HCT116 (cell line): ENCODE measurements around the gene CTCFL. TPM values are rescaled to one million over a fixed set of nuclear protein-coding genes. Genes with fewer than 3 reads are reported as not detected.

Experiments used
- ATAC-seq: fragments of 200-7000 bp; cut with Tn5 transposase; 2 replicates; pipeline ENCODE4 v1.9.1; 2020; ENCODE audit warnings: mild to moderate bottlenecking, moderate library complexity
- BruUV-seq: library from RNA; stranded (reverse); fragments of 400-500 nt; replicated peaks from 2 replicates; lab custom pipeline; 2021; lab: Mats Ljungman, UMichigan
- CTCF ChIA-PET: fragments of 300-600 bp; sonication (Branson Sonifier 250); formaldehyde crosslinking; loops from one replicate; lab custom pipeline; 2021; ENCODE audit warnings: antibody characterized with exemption; lab: Charles Lee
- POLR2A ChIA-PET: fragments of 300-600, 350-600 bp; sonication (Branson Sonifier 250); formaldehyde crosslinking; loops from one replicate; lab custom pipeline; 2021; ENCODE audit warnings: antibody characterized with exemption; lab: Charles Lee
- RAD21 ChIA-PET, 2 experiments: fragments of 300-600 bp; sonication (Branson Sonifier 250); formaldehyde crosslinking; loops; one replicate each; lab custom pipeline; 2023; ENCODE audit warnings: low total read pairs in 2 of 2; ENCODE audit not compliant: uncharacterized antibody in 2 of 2, unreplicated experiment in 2 of 2, low non-redundant PET in 1 of 2; lab: Charles Lee
- DNase-seq: peaks from one replicate; pipeline ENCODE4 v3.0.0-alpha.2; 2010; ENCODE audit warnings: low read depth, low spot score
- H2AFZ ChIP-seq: fragments of 200-600 bp; shearing (Covaris generic), sonication (generic); 2 replicates; pipeline ENCODE4 v1.6.1; 2017; ENCODE audit warnings: low read depth, mixed run types, mixed read lengths, antibody characterized with exemption, low read length; ENCODE audit not compliant: poor library complexity, severe bottlenecking
- H3K27ac ChIP-seq: 2 replicates; pipeline ENCODE4 v1.5.1; 2012; ENCODE audit warnings: low read depth, low read length
- H3K27me3 ChIP-seq: fragments of 200-600 bp; sonication (generic); 2 replicates; pipeline ENCODE4 v1.6.1; 2016; ENCODE audit warnings: mixed run types, low read length, mixed read lengths; ENCODE audit not compliant: insufficient read depth
- H3K36me3 ChIP-seq, 2 experiments: fragments of 200-500 bp in 1 of 2; fragments of 200-600 bp in 1 of 2; sonication (Bioruptor generic) in 1 of 2; sonication (generic) in 1 of 2; 2 replicates each; pipeline versions ENCODE4 v1.5.1 to v1.6.1; 2014 to 2016; ENCODE audit warnings: low read length in 2 of 2, inconsistent platforms in 1 of 2, mixed read lengths in 1 of 2, mixed run types in 1 of 2; ENCODE audit not compliant: insufficient read depth in 2 of 2, control insufficient read depth in 1 of 2
- H3K4me1 ChIP-seq, 2 experiments: fragments of 200-600 bp in 1 of 2; sonication (generic) in 1 of 2; 2 replicates each; pipeline versions ENCODE4 v1.5.1 to v1.6.1; 2012 to 2017; ENCODE audit warnings: low read length in 2 of 2, inconsistent platforms in 1 of 2, mild to moderate bottlenecking in 1 of 2, mixed read lengths in 1 of 2, mixed run types in 1 of 2, moderate library complexity in 1 of 2; ENCODE audit not compliant: insufficient read depth in 2 of 2, control insufficient read depth in 1 of 2
- H3K4me2 ChIP-seq: fragments of 200-600 bp; sonication (generic); 2 replicates; pipeline ENCODE4 v1.6.1; 2017; ENCODE audit warnings: mixed run types, low read length, mixed read lengths
- H3K4me3 ChIP-seq, 2 experiments: fragments of 200-600 bp in 1 of 2; sonication (generic) in 1 of 2; replicated peaks in 1 of 2; 2 replicates each; pipeline ENCODE4 v1.5.1; 2011 to 2016; ENCODE audit warnings: low read length in 2 of 2, control low read depth in 1 of 2, low read depth in 1 of 2, mild to moderate bottlenecking in 1 of 2, mixed read lengths in 1 of 2, mixed run types in 1 of 2
- H3K79me2 ChIP-seq: fragments of 200-600 bp; sonication (generic); 2 replicates; pipeline ENCODE4 v1.6.1; 2017; ENCODE audit warnings: mild to moderate bottlenecking, mixed run types, low read length, moderate library complexity, mixed read lengths; ENCODE audit not compliant: insufficient read depth
- H3K9ac ChIP-seq: fragments of 200-600 bp; sonication (generic); 2 replicates; pipeline ENCODE4 v1.6.1; 2016; ENCODE audit warnings: low read length, mixed read lengths
- H3K9me2 ChIP-seq: fragments of 200-600 bp; sonication (generic), shearing (Covaris generic); 2 replicates; pipeline ENCODE4 v1.6.1; 2017; ENCODE audit warnings: mixed run types, mild to moderate bottlenecking, moderate library complexity; ENCODE audit not compliant: insufficient read depth
- H3K9me3 ChIP-seq, 2 experiments: fragments of 200-500 bp in 1 of 2; fragments of 200-600 bp in 1 of 2; sonication (Bioruptor generic) in 1 of 2; sonication (generic) in 1 of 2; 2 replicates each; pipeline ENCODE4 v1.6.1; 2014 to 2017; ENCODE audit warnings: low read length in 2 of 2, mixed read lengths in 2 of 2, inconsistent platforms in 1 of 2, low read depth in 1 of 2, mild to moderate bottlenecking in 1 of 2, mixed run types in 1 of 2, moderate library complexity in 1 of 2; ENCODE audit not compliant: control insufficient read depth in 1 of 2, insufficient read depth in 1 of 2
- H4K20me1 ChIP-seq: fragments of 200-600 bp; sonication (generic), shearing (Covaris generic); 2 replicates; pipeline ENCODE4 v1.6.1; 2017; ENCODE audit warnings: mixed run types, mild to moderate bottlenecking, moderate library complexity; ENCODE audit not compliant: insufficient read depth
- CBX3 ChIP-seq: IDR thresholded peaks from 2 replicates; pipeline ENCODE4 v1.6.1; 2012; ENCODE audit warnings: low read depth
- EGR1 ChIP-seq: IDR thresholded peaks from 2 replicates; pipeline ENCODE4 v1.6.1; 2012; ENCODE audit warnings: low read depth
- EZH2 ChIP-seq: fragments of 200-600 bp; sonication (generic); IDR thresholded peaks from 2 replicates; pipeline ENCODE4 v1.6.1; 2017; ENCODE audit warnings: antibody characterized with exemption, mixed run types
- EZH2phosphoT487 ChIP-seq: fragments of 200-600 bp; IDR thresholded peaks from 2 replicates; pipeline ENCODE4 v1.6.1; 2018; ENCODE audit warnings: antibody characterized with exemption, borderline replicate concordance
- JUND ChIP-seq: IDR thresholded peaks from 2 replicates; pipeline ENCODE4 v1.6.1; 2012
- POLR2AphosphoS5 ChIP-seq: IDR thresholded peaks from 2 replicates; pipeline ENCODE4 v1.6.1; 2011; ENCODE audit warnings: mild to moderate bottlenecking, low read depth, low read length, moderate library complexity
- RAD21 ChIP-seq: IDR thresholded peaks from 2 replicates; pipeline ENCODE4 v1.6.1; 2012; ENCODE audit warnings: low read depth, mild to moderate bottlenecking
- REST ChIP-seq: IDR thresholded peaks from 2 replicates; pipeline ENCODE4 v1.6.1; 2012; ENCODE audit warnings: low read depth
- ZNF274 ChIP-seq: fragments of 200-500 bp; sonication (Bioruptor generic); IDR thresholded peaks from 2 replicates; pipeline ENCODE4 v1.6.1; 2014; ENCODE audit warnings: mild to moderate bottlenecking, low read depth, low read length, inconsistent platforms
- intact Hi-C: fragments of 100-400 bp; cut with micrococcal nuclease; formaldehyde crosslinking; loops from 2 replicates; pipeline ENCODE4 v1.10.0; 2022
- total RNA-seq: library from RNA; stranded (reverse); gene quantifications from one replicate; pipeline ENCODE4 v1.2.1, GENCODE V29; 2021; ENCODE audit not compliant: unreplicated experiment
- TF ChIP-seq, protein P1 (sequence below), 3 experiments: fragments of 200-600 bp in 1 of 3; sonication (generic) in 1 of 3; IDR thresholded peaks in 2 of 3; conservative IDR thresholded peaks in 1 of 3; 2 replicates each; pipeline ENCODE4 v1.5.1; 2012 to 2017; ENCODE audit warnings: low read depth in 2 of 3, low read length in 2 of 3, antibody characterized with exemption in 1 of 3, borderline replicate concordance in 1 of 3, control low read depth in 1 of 3, mild to moderate bottlenecking in 1 of 3, mixed read lengths in 1 of 3, mixed run types in 1 of 3, moderate library complexity in 1 of 3; ENCODE audit not compliant: insufficient read depth in 1 of 3
- TF ChIP-seq, protein P2 (sequence below): IDR thresholded peaks from 2 replicates; pipeline ENCODE4 v1.6.1; 2012

Gene CTCFL
- total RNA-seq, 1 experiment from 2014 or later: 0.34 TPM

GRCh38 chr20:57509665-57510237 lies 15.2 kb downstream of the CTCFL start:
- no peaks in the 10 kb centered on the region for H3K27me3 ChIP-seq
- no peaks in the 10 kb centered on the region for H3K79me2 ChIP-seq
- H3K27ac ChIP-seq: no peak overlapping the region
- no peaks in the 10 kb centered on the region for H3K9me3 ChIP-seq
- CTCF ChIA-PET: interaction anchor here (0.7 to 3.5 kb wide), 5 partner anchors 11 to 86 kb away, joined by 3 to 24 read pairs (median 4); no protein-coding TSS in a partner anchor
- peaks cover 0 to 4% of the 10 kb centered on the region in 2 experiments; a peak in 1 of 4 replicates for H3K4me1 ChIP-seq
- intact Hi-C loops: no loop called here
- no peaks in the 10 kb centered on the region for H3K9me2 ChIP-seq
- BruUV-seq: no TSS peak
- no peaks in the 10 kb centered on the region for H3K36me3 ChIP-seq
- H2AFZ ChIP-seq: no peak overlapping the region
- no peak overlapping the region for H3K9ac ChIP-seq
- DNase-seq (peak; percentile 16), ATAC-seq (peak; percentile 98)
- RAD21 ChIA-PET: no interaction called here
- POLR2A ChIA-PET: no interaction called here
- no peak overlapping the region; the same call in 1 of the 2 replicates for H3K4me2 ChIP-seq
- no peak overlapping the region for H3K4me3 ChIP-seq
- no peaks in the 10 kb centered on the region for H4K20me1 ChIP-seq
- TF ChIP-seq RAD21: peak; percentile 53
- TF ChIP-seq, protein P1, sequence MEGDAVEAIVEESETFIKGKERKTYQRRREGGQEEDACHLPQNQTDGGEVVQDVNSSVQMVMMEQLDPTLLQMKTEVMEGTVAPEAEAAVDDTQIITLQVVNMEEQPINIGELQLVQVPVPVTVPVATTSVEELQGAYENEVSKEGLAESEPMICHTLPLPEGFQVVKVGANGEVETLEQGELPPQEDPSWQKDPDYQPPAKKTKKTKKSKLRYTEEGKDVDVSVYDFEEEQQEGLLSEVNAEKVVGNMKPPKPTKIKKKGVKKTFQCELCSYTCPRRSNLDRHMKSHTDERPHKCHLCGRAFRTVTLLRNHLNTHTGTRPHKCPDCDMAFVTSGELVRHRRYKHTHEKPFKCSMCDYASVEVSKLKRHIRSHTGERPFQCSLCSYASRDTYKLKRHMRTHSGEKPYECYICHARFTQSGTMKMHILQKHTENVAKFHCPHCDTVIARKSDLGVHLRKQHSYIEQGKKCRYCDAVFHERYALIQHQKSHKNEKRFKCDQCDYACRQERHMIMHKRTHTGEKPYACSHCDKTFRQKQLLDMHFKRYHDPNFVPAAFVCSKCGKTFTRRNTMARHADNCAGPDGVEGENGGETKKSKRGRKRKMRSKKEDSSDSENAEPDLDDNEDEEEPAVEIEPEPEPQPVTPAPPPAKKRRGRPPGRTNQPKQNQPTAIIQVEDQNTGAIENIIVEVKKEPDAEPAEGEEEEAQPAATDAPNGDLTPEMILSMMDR (IDR thresholded peaks at IDR 0.05 in 2 of 3, conservative IDR thresholded peaks at IDR 0.05 in 1 of 3; ENCODE audit: borderline replicate concordance in 1 of 3, insufficient read depth in 1 of 3, low read depth in 2 of 3, low read length in 2 of 3): peak; percentile 41 to 81 (median 76); a peak in 5 of 6 replicates
- TF ChIP-seq POLR2AphosphoS5: no peak
- 0 out of 2 replicates have a peak, but pooled peaks have one; percentile 12 for TF ChIP-seq CBX3

GRCh38 chr20:57508831-57509230 lies 16.1 kb downstream of the CTCFL start:
- Histone ChIP-seq H3K4me2 (no peak overlapping the region), H4K20me1 (no peaks in the 10 kb centered on the region), H3K9me3 (no peaks in the 10 kb centered on the region), H3K4me1 (peaks cover 0 to 4% of the 10 kb centered on the region in 2 experiments; a peak in 1 of 4 replicates), H3K36me3 (no peaks in the 10 kb centered on the region), H2AFZ (no peak overlapping the region), H3K9me2 (no peaks in the 10 kb centered on the region), H3K9ac (no peak overlapping the region), H3K4me3 (no peak overlapping the region), H3K27me3 (no peaks in the 10 kb centered on the region), H3K79me2 (no peaks in the 10 kb centered on the region), H3K27ac (no peak overlapping the region)
- no peak for TF ChIP-seq EGR1
- TF ChIP-seq EZH2: no peak
- TF ChIP-seq ZNF274: no peak
- TF ChIP-seq JUND: no peak
- TF ChIP-seq REST: no peak
- TF ChIP-seq, protein P2, sequence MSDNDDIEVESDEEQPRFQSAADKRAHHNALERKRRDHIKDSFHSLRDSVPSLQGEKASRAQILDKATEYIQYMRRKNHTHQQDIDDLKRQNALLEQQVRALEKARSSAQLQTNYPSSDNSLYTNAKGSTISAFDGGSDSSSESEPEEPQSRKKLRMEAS: no peak
- no peak for TF ChIP-seq EZH2phosphoT487
- ChIA-PET RAD21 (no interaction called here), POLR2A (no interaction called here), CTCF (interaction anchor here (0.7 to 3.5 kb wide), 3 partner anchors 10 to 57 kb away, joined by 3 to 24 read pairs (median 3); no protein-coding TSS in a partner anchor)
- DNase-seq: no peak
- no TSS peak for BruUV-seq
- intact Hi-C loops: no loop called here
- ATAC-seq: no peak
